Kidney glomerular epithelial cell (primary cell): Measurements from ENCODE around the gene TRPV3.
"Not testable (repeated sequence)": the region's sequence is repeated elsewhere in the genome, so short reads cannot be mapped to it uniquely, and the experiment has no call there.

Source experiments
- DNase-seq: peaks from one replicate; lab custom pipeline; 2025; lab: John Stamatoyannopoulos, UW

TRPV3 gene

DNA sequence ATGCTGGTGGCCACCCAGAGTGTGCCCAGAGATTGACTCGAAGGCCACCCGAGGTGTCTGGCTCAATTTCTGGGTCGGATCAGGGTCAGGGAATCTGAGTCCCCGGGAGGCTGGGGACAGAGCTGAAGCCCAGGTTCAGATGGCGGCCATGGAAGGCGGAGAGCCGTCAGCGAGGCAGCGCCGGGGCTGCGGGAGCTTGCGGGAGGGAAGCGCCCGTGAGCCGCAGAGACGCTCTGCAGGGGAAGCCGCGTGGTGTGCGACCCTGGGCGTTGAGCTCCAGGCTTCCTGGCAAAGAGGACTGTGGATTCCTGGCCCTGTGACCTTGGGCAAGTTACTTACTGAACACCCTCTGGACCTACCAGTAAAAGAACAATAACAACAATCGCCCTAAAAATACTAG, 85.5 kb downstream of the TRPV3 start:
- no peak for DNase-seq

DNA sequence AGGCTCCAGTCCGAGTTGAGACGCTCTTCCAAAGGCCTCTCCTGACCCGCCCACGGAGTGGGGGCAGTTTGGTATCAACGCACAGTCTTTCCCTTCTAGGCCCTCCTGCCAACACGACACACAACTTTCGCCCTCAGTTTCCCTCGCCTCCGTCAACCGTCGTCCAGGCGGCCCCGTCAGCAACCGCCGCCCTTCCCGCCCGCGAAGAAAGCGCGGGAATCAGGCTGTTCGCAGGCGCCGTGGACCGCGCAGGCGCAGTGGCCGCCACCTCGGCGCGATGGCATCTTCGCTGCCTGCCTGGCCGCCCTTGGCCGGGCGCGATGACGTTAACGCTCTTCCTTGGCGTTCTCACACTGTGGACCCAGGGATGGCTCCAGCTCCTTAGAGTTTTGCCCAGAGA, 86.0 kb downstream of the TRPV3 start, which contains the start of gene SPATA22:
Gene SPATA22 (minus strand): TSS at position 221 of the 400 bp plus-strand sequence. CDS start 2,494 bp downstream, outside the sequence.
- DNase-seq = no peak

DNA sequence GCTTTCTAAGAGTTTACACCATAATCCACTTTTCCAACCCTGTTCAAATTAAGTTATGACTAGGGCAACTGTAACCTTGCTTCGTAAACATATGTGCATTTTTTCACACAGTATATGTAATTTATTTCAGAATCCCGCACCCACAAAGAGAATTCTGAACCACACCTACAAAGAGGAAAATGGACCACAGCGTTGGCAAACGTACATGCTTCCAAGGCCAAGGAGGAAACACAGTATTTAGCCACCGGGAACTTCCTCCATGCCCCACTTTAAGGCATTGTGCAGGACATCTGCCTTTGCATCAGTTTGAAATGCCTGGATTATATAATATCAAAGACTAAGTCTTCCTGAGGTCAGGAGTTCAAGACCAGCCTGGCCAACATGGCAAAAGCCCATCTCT, 88.1 kb downstream of the TRPV3 start:
- no peak for DNase-seq

DNA sequence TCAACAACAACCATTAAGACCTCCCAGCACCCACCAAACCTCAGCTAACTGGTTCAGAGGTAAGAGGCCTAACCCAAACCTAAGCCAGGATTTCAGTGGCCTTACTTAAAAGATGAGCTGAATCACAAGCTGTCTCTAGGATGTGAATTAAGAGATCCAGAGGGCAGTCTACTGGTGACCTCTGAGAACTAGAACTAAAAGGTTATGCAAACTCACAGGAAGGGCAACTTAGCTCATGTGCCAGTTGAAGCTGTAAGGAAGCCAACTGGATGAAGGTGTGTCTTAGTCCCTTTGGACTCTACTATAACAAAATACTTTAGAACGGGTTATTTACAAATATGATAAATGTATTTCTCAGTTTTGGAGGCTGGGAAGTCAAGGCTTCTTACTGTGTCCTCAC, 91.3 kb downstream of the TRPV3 start:
- not testable (repeated sequence) for DNase-seq
